ENCODE measurements around the gene MYOF. TPM values are rescaled to one million over a fixed set of nuclear protein-coding genes. Genes with fewer than 3 reads are reported as not detected.

Gene MYOF
- polyA plus RNA-seq, 1 of the 3 experiments (the other 2 are of a cell fraction): 103 TPM

DNA sequence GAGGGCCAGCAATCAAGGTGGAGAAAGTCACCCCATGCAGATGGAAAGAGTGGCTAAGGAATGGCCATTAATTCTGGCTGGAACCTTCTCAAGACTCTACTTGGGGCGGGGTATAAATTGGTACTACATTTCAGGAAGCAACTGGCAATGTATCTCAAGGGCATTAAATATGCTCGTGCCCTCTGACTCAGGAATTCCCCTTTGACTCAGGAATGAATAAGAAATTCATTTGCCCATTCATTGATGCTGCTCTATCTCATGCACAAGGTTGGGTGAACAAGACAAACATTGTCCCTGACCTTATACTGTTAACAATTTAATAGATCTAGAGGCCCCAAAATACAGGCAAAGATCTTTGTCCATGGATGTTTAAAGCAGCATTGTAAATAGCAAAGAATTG is 188.1 kb downstream of the MYOF start:
- no peak overlapping the region for H3K9ac ChIP-seq
- no peak overlapping the region for H2AFZ ChIP-seq (ENCODE audit: low read depth)
- H3K9me3 ChIP-seq: no peaks in the 10 kb centered on the region
- H3K9me2 ChIP-seq: no peaks in the 10 kb centered on the region
- H3K36me3 ChIP-seq (replicated peaks in 1 of 2; ENCODE audit: control insufficient read depth in 1 of 2, insufficient read depth in 2 of 2, low read length in 1 of 2): no peaks in the 10 kb centered on the region
- H3K4me2 ChIP-seq: no peak overlapping the region
- no peaks in the 10 kb centered on the region for H3K27me3 ChIP-seq (ENCODE audit: insufficient read depth)
- 41% methylated on average over 2 of the region's 2 CpGs for WGBS (ENCODE audit: low lambda C conversion rate)
- no peak overlapping the region for H3K27ac ChIP-seq (ENCODE audit: low read depth in 2 of 2, low read length in 1 of 2)
- TF ChIP-seq, protein P1, sequence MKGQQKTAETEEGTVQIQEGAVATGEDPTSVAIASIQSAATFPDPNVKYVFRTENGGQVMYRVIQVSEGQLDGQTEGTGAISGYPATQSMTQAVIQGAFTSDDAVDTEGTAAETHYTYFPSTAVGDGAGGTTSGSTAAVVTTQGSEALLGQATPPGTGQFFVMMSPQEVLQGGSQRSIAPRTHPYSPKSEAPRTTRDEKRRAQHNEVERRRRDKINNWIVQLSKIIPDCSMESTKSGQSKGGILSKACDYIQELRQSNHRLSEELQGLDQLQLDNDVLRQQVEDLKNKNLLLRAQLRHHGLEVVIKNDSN (IDR thresholded peaks at IDR 0.05; ENCODE audit: borderline replicate concordance, low read depth): no peak
- TF ChIP-seq SMC3 (IDR thresholded peaks at IDR 0.05; ENCODE audit: low read depth, low read length): no peak
- TF ChIP-seq RFX5 (IDR thresholded peaks at IDR 0.05; ENCODE audit: low read length): no peak
- TF ChIP-seq RAD21 (IDR thresholded peaks at IDR 0.05; ENCODE audit: low read length): no peak
- no peak for TF ChIP-seq GABPA (IDR thresholded peaks at IDR 0.05; ENCODE audit: low read depth)
- no peak for TF ChIP-seq RCOR1 (IDR thresholded peaks at IDR 0.05; ENCODE audit: low read length)
- no peak for TF ChIP-seq EP300 (IDR thresholded peaks at IDR 0.05; ENCODE audit: borderline replicate concordance in 1 of 2, low read depth in 1 of 2, low read length in 1 of 2)
- no peak for TF ChIP-seq ELF1 (IDR thresholded peaks at IDR 0.05)
- no peak for TF ChIP-seq GATA2 (CRISPR knock-in tag; IDR thresholded peaks at IDR 0.05)
- no peak for TF ChIP-seq POLR2AphosphoS5 (IDR thresholded peaks at IDR 0.05; ENCODE audit: low read depth, low read length)
- TF ChIP-seq YY1 (IDR thresholded peaks at IDR 0.05; ENCODE audit: low read depth): no peak
- no peak for TF ChIP-seq MEF2A (IDR thresholded peaks at IDR 0.05; ENCODE audit: borderline replicate concordance, low read depth)
- no peak for TF ChIP-seq JUND (IDR thresholded peaks at IDR 0.05)
- TF ChIP-seq TCF12 (IDR thresholded peaks at IDR 0.05): no peak
- TF ChIP-seq, protein P2, sequence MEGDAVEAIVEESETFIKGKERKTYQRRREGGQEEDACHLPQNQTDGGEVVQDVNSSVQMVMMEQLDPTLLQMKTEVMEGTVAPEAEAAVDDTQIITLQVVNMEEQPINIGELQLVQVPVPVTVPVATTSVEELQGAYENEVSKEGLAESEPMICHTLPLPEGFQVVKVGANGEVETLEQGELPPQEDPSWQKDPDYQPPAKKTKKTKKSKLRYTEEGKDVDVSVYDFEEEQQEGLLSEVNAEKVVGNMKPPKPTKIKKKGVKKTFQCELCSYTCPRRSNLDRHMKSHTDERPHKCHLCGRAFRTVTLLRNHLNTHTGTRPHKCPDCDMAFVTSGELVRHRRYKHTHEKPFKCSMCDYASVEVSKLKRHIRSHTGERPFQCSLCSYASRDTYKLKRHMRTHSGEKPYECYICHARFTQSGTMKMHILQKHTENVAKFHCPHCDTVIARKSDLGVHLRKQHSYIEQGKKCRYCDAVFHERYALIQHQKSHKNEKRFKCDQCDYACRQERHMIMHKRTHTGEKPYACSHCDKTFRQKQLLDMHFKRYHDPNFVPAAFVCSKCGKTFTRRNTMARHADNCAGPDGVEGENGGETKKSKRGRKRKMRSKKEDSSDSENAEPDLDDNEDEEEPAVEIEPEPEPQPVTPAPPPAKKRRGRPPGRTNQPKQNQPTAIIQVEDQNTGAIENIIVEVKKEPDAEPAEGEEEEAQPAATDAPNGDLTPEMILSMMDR (IDR thresholded peaks at IDR 0.05): no peak
- DNase-seq: no peak
- H3K79me2 ChIP-seq (ENCODE audit: insufficient read depth): no peaks in the 10 kb centered on the region
- no peaks in the 10 kb centered on the region for H3K4me1 ChIP-seq (ENCODE audit: control insufficient read depth in 1 of 2, insufficient read depth in 2 of 2, low read depth in 1 of 2, low read length in 1 of 2)
- ChIA-PET CTCF (no interaction called here), POLR2A (no interaction called here)
- no peaks in the 10 kb centered on the region for H4K20me1 ChIP-seq (ENCODE audit: insufficient read depth)
- no peaks in the 10 kb centered on the region for H3F3A ChIP-seq (replicated peaks; ENCODE audit: insufficient read depth)
- H3K4me3 ChIP-seq (ENCODE audit: low read depth in 2 of 2, low read length in 1 of 2): no peak overlapping the region

DNA sequence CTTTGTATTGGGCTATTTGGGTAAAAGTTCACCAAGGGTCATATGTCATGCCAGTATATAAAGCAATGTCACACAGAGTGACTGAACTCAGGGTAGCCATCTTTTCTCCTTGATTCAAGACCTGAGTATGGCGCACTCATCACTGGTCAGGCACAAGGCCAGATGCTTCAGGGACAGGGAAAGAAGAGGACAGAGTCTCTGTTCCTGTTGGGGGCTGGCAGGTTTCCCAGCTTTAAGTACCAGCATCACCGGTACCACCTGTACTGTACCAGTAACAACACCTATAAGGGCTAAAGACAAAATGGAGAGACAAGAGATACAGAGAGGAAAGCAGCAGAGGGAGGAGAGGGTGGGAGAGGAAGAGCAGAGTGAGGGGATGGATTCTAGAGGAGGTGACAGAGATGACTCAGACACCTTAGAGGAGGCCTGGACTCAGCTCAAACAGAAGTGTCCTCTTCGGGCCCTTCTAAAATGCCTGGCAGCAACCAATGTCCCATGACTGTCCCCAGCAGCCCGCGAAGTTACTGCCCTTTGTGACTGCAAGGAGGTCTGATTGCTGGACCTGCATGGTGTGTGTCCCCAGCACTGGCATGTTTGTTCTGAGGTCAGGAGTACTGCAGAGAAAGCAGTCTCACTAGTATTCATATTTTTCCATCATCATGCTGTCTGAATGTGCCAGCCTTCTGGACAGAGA is 191.3 kb downstream of the MYOF start:
- no peaks in the 10 kb centered on the region for H3K27me3 ChIP-seq (ENCODE audit: insufficient read depth)
- H3K79me2 ChIP-seq (ENCODE audit: insufficient read depth): no peaks in the 10 kb centered on the region
- ChIA-PET POLR2A (no interaction called here), CTCF (interaction anchor here (0.7 to 2.6 kb wide), 16 partner anchors 34 to 447 kb away, joined by 3 to 16 read pairs (median 3); partner anchors contain the start of gene MYOF)
- H4K20me1 ChIP-seq (ENCODE audit: insufficient read depth): no peaks in the 10 kb centered on the region
- no peak for DNase-seq
- no peaks in the 10 kb centered on the region for H3F3A ChIP-seq (replicated peaks; ENCODE audit: insufficient read depth)
- H2AFZ ChIP-seq (ENCODE audit: low read depth): no peak overlapping the region
- H3K9me3 ChIP-seq: no peaks in the 10 kb centered on the region
- no peaks in the 10 kb centered on the region for H3K36me3 ChIP-seq (replicated peaks in 1 of 2; ENCODE audit: control insufficient read depth in 1 of 2, insufficient read depth in 2 of 2, low read length in 1 of 2)
- WGBS (ENCODE audit: low lambda C conversion rate): 82% methylated on average over 5 of the region's 5 CpGs
- no peak overlapping the region for H3K4me3 ChIP-seq (ENCODE audit: low read depth in 2 of 2, low read length in 1 of 2)
- H3K4me1 ChIP-seq (ENCODE audit: control insufficient read depth in 1 of 2, insufficient read depth in 2 of 2, low read depth in 1 of 2, low read length in 1 of 2): no peaks in the 10 kb centered on the region
- no peaks in the 10 kb centered on the region for H3K9me2 ChIP-seq
- H3K9ac ChIP-seq: no peak overlapping the region
- H3K27ac ChIP-seq (ENCODE audit: low read depth in 2 of 2, low read length in 1 of 2): no peak overlapping the region
- TF ChIP-seq SMC3 (IDR thresholded peaks at IDR 0.05; ENCODE audit: low read depth, low read length): no peak
- TF ChIP-seq TEAD4 (IDR thresholded peaks at IDR 0.05; ENCODE audit: borderline replicate concordance, insufficient read depth): no peak
- TF ChIP-seq RAD21 (IDR thresholded peaks at IDR 0.05; ENCODE audit: low read length): no peak
- TF ChIP-seq TCF12 (IDR thresholded peaks at IDR 0.05): no peak
- no peak for TF ChIP-seq GATA2 (CRISPR knock-in tag; IDR thresholded peaks at IDR 0.05)
- no peak for TF ChIP-seq FOXJ3 (CRISPR knock-in tag; IDR thresholded peaks at IDR 0.05)
- no peak for TF ChIP-seq YY1 (IDR thresholded peaks at IDR 0.05; ENCODE audit: low read depth)
- H3K4me2 ChIP-seq: no peak overlapping the region

Measured in SK-N-SH (cell line).